Upper lobe of right lung (tissue), 1 donor: ENCODE results near the gene RCE1. TPM values are rescaled to one million over a fixed set of nuclear protein-coding genes. Genes with fewer than 3 reads are reported as not detected.
A peak's percentile ranks its signal among the peaks of the same experiment; 100 is the strongest.

ENCODE experiments used
- ATAC-seq: fragments of 200-7000 bp; cut with Tn5 transposase; one replicate; pipeline ENCODE4 v1.9.1; 2020; ENCODE audit warnings: mild to moderate bottlenecking, moderate library complexity
- DNase-seq: peaks from one replicate; pipeline ENCODE4 v3.0.0-alpha.2; 2020
- H3K27ac ChIP-seq: fragments of 200-600 bp; one replicate; pipeline ENCODE4 v1.8.0; 2022
- H3K27me3 ChIP-seq: fragments of 200-600 bp; one replicate; pipeline ENCODE4 v1.8.0; 2022; ENCODE audit warnings: mild to moderate bottlenecking
- H3K36me3 ChIP-seq: fragments of 200-600 bp; one replicate; pipeline ENCODE4 v1.8.0; 2022
- H3K4me1 ChIP-seq: fragments of 200-600 bp; one replicate; pipeline ENCODE4 v1.8.0; 2022
- H3K4me3 ChIP-seq: fragments of 200-600 bp; one replicate; pipeline ENCODE4 v1.8.0; 2022; ENCODE audit warnings: mild to moderate bottlenecking
- H3K9me3 ChIP-seq: fragments of 200-600 bp; one replicate; pipeline ENCODE4 v1.8.0; 2022
- CTCF ChIP-seq: fragments of 200-600 bp; IDR thresholded peaks from one replicate; pipeline ENCODE4 v1.8.0; 2022; ENCODE audit warnings: antibody characterized with exemption
- intact Hi-C: fragments of 100-400 bp; cut with DNase I; formaldehyde crosslinking; loops from one replicate; pipeline ENCODE4 v1.11.0; 2022
- total RNA-seq: library from RNA; stranded (reverse); fragmentation: NEBNext Ultra II Directional; extraction: Animal tissue kit (Norgen Biotek cat#: 25700); gene quantifications from one replicate; pipeline ENCODE4 v1.2.1, GENCODE V29; 2021
- donor health status: DM: no; HTN: yes; CAD: no; lungs with severe emphysema.

The RCE1 gene
- total RNA-seq, 1 donor from 2014 or later: 18.4 TPM

- Histone ChIP-seq H3K36me3 (no peaks in the 10 kb centered on the region), H3K4me1 (no peaks in the 10 kb centered on the region), H3K27ac (no peak overlapping the region), H3K9me3 (no peaks in the 10 kb centered on the region), H3K4me3 (no peak overlapping the region), H3K27me3 (no peaks in the 10 kb centered on the region)
- intact Hi-C loops: no loop called here
- peak; percentile 46 for TF ChIP-seq CTCF
- ATAC-seq: peak; percentile 86
- peak; percentile 85 for DNase-seq
Observed at GRCh38 chr11:66868726-66869566, 25.7 kb downstream of the RCE1 start.

GRCh38 chr11:66869567-66869870 is 26.3 kb downstream of the RCE1 start:
- H3K4me3 ChIP-seq: no peak overlapping the region
- no peak overlapping the region for H3K27ac ChIP-seq
- DNase-seq (no peak), ATAC-seq (no peak)
- TF ChIP-seq CTCF: no peak
- H3K36me3 ChIP-seq: no peaks in the 10 kb centered on the region
- no peaks in the 10 kb centered on the region for H3K9me3 ChIP-seq
- H3K27me3 ChIP-seq: no peaks in the 10 kb centered on the region
- H3K4me1 ChIP-seq: no peaks in the 10 kb centered on the region
- intact Hi-C loops: no loop called here

- TF ChIP-seq CTCF: no peak
- no peaks in the 10 kb centered on the region for H3K4me1 ChIP-seq
- no peaks in the 10 kb centered on the region for H3K36me3 ChIP-seq
- DNase-seq (no peak), ATAC-seq (no peak)
- H3K9me3 ChIP-seq: no peaks in the 10 kb centered on the region
- no peak overlapping the region for H3K4me3 ChIP-seq
- intact Hi-C loops: no loop called here
- no peak overlapping the region for H3K27ac ChIP-seq
- H3K27me3 ChIP-seq: no peaks in the 10 kb centered on the region
Observed at GRCh38 chr11:66870131-66870530, 26.9 kb downstream of the RCE1 start.

GRCh38 chr11:66870616-66871520 is 27.6 kb downstream of the RCE1 start:
- Histone ChIP-seq H3K27ac (no peak overlapping the region), H3K4me3 (no peak overlapping the region), H3K27me3 (no peaks in the 10 kb centered on the region), H3K36me3 (no peaks in the 10 kb centered on the region), H3K9me3 (no peaks in the 10 kb centered on the region), H3K4me1 (no peaks in the 10 kb centered on the region)
- ATAC-seq (no peak), DNase-seq (no peak)
- intact Hi-C loops: no loop called here
- no peak for TF ChIP-seq CTCF

- intact Hi-C loops: no loop called here
- no peak for TF ChIP-seq CTCF
- Histone ChIP-seq H3K27me3 (no peaks in the 10 kb centered on the region), H3K9me3 (no peaks in the 10 kb centered on the region), H3K27ac (no peak overlapping the region), H3K36me3 (no peaks in the 10 kb centered on the region), H3K4me3 (no peak overlapping the region), H3K4me1 (no peaks in the 10 kb centered on the region)
- no peak for DNase-seq
- ATAC-seq: no peak
Observed at GRCh38 chr11:66871521-66871901, 28.3 kb downstream of the RCE1 start.
